Lung (tissue), 12 donors: ENCODE measurements around the gene KIAA0930. TPM values are rescaled to one million over a fixed set of nuclear protein-coding genes. Genes with fewer than 3 reads are reported as not detected.
"Not testable (repeated sequence)": the region's sequence is repeated elsewhere in the genome, so short reads cannot be mapped to it uniquely, and the experiment has no call there.

Source experiments
- ATAC-seq: fragments of 200-7000 bp; cut with Tn5 transposase; one replicate; pipeline ENCODE4 v1.9.1; 2020; ENCODE audit warnings: moderate number of reproducible peaks; ENCODE audit not compliant: insufficient read depth, low FRiP score
- DNase-seq, 3 donors: peaks; one replicate each; pipeline ENCODE4 v3.0.0-alpha.2; 2013 to 2017
- H3K27ac ChIP-seq, 2 donors: one replicate each; pipeline ENCODE4 v1.5.1; 2013; ENCODE audit warnings: mild to moderate bottlenecking in 2 of 2, moderate library complexity in 2 of 2, control low read depth in 1 of 2, inconsistent platforms in 1 of 2, low read depth in 1 of 2, low read length in 1 of 2
- H3K27me3 ChIP-seq, 3 donors: one replicate each; pipeline ENCODE4 v1.5.1; 2013; ENCODE audit warnings: low read length in 2 of 3; ENCODE audit not compliant: control insufficient read depth in 3 of 3, insufficient read depth in 3 of 3
- H3K36me3 ChIP-seq, 4 donors: one replicate each; pipeline ENCODE4 v1.5.1; 2013; ENCODE audit warnings: low read length in 4 of 4, mild to moderate bottlenecking in 1 of 4, moderate library complexity in 1 of 4; ENCODE audit not compliant: control insufficient read depth in 4 of 4, insufficient read depth in 4 of 4
- H3K4me1 ChIP-seq, 5 donors: one replicate each; pipeline ENCODE4 v1.5.1; 2013; ENCODE audit warnings: low read length in 5 of 5, mild to moderate bottlenecking in 2 of 5, moderate library complexity in 1 of 5; ENCODE audit not compliant: control insufficient read depth in 5 of 5, insufficient read depth in 5 of 5
- H3K4me3 ChIP-seq: one replicate; pipeline ENCODE4 v1.5.1; 2013; ENCODE audit warnings: mild to moderate bottlenecking, control low read depth, moderate library complexity
- H3K9ac ChIP-seq, 2 donors: one replicate each; pipeline ENCODE4 v1.5.1; 2013; ENCODE audit warnings: low read length in 2 of 2, control low read depth in 1 of 2; ENCODE audit not compliant: insufficient read depth in 1 of 2
- H3K9me3 ChIP-seq, 4 donors: one replicate each; pipeline ENCODE4 v1.5.1; 2013; ENCODE audit warnings: low read length in 3 of 4, mild to moderate bottlenecking in 1 of 4, moderate library complexity in 1 of 4; ENCODE audit not compliant: control insufficient read depth in 4 of 4, insufficient read depth in 3 of 4
- CTCF ChIP-seq: IDR thresholded peaks from 2 replicates; pipeline ENCODE4 v1.5.1; 2012; ENCODE audit warnings: mild to moderate bottlenecking; ENCODE audit errors: control extremely low read depth, extremely low read depth
- WGBS, 2 donors: extraction: QIAGEN DNeasy Blood & Tissue Kit; methylation state at CpG; one replicate each; pipeline ENCODE4 v1.1.7; 2013; 5-methylcytosine and 5-hydroxymethylcytosine counted together
- polyA plus RNA-seq, 2 donors: library from polyadenylated mRNA; stranded (reverse); fragments of 200-250 nt; gene quantifications; one replicate each; pipeline ENCODE4 v1.2.1, GENCODE V29; 2013
- total RNA-seq, 2 donors: library from RNA; depleted of rRNA in 1 of 2; stranded (reverse); fragments of >200 nt in 1 of 2; gene quantifications; one replicate each; pipeline ENCODE4 v1.2.1, GENCODE V29; 2014 to 2021
- donor health status: control.
- donor health status: control.
- donor health status: Bipolar disorder and iron deficiency.
- donor health status: healthy.
- donor health status: DM: yes; HTN: yes; CAD: no.

Gene KIAA0930
- total and polyA plus RNA-seq, 4 donors = 25.9 to 67.3 (median 57.3) TPM

GRCh38 chr22:45284705-45285262 lies 44.1 kb upstream of the KIAA0930 start, which contains the start of gene UPK3A:
Gene UPK3A (plus strand): TSS chr22:45284949. CDS start chr22:45285014, 65 bp downstream.
- ATAC-seq (peak; percentile 82), DNase-seq (peak in 2 of 3 donors; percentile 52 to 63)
- no peak for TF ChIP-seq CTCF
- H3K4me1 ChIP-seq = peaks cover 0 to 17% (median 3%) of the 10 kb centered on the region in 5 donors
- 6 to 10% methylated on average over 41 to 46 of the region's 46 CpGs for WGBS, 2 donors
- no peak within 1 kb of the TSS for H3K27ac ChIP-seq
- H3K36me3 ChIP-seq = no peaks in the 10 kb centered on the region
- no peaks in the 10 kb centered on the region for H3K9me3 ChIP-seq
- H3K27me3 ChIP-seq = peaks cover 0 to 4% (median 0%) of the 10 kb centered on the region in 3 donors
- H3K9ac ChIP-seq = no peak within 1 kb of the TSS
- H3K4me3 ChIP-seq = no peak within 1 kb of the TSS

- Histone ChIP-seq H3K9me3 (no peaks in the 10 kb centered on the region), H3K4me3 (no peak overlapping the region), H3K36me3 (no peaks in the 10 kb centered on the region), H3K9ac (no peak overlapping the region), H3K4me1 (peaks cover 0 to 17% (median 3%) of the 10 kb centered on the region in 5 donors), H3K27ac (no peak overlapping the region), H3K27me3 (peaks cover 0 to 4% (median 0%) of the 10 kb centered on the region in 3 donors)
- DNase-seq = no peak
- TF ChIP-seq CTCF = no peak
- no peak for ATAC-seq
- 76% methylated on average over 3 of the region's 3 CpGs for WGBS, 2 donors
Measured at GRCh38 chr22:45281010-45281409, 40.3 kb upstream of the KIAA0930 start.

GRCh38 chr22:45280587-45280980 lies 39.9 kb upstream of the KIAA0930 start:
- WGBS, 2 donors = 93% methylated on average over 3 of the region's 3 CpGs
- no peak overlapping the region for H3K9ac ChIP-seq
- DNase-seq = no peak
- H3K27me3 ChIP-seq = peaks cover 0 to 4% (median 0%) of the 10 kb centered on the region in 3 donors
- no peaks in the 10 kb centered on the region for H3K9me3 ChIP-seq
- TF ChIP-seq CTCF = no peak
- H3K4me1 ChIP-seq = peaks cover 0 to 15% (median 3%) of the 10 kb centered on the region in 5 donors
- no peaks in the 10 kb centered on the region for H3K36me3 ChIP-seq
- no peak overlapping the region for H3K27ac ChIP-seq
- no peak for ATAC-seq
- H3K4me3 ChIP-seq = no peak overlapping the region

- WGBS, 2 donors = 88 to 96% methylated on average over 8 to 9 of the region's 9 CpGs
- H3K9ac ChIP-seq = no peak overlapping the region
- no peak overlapping the region for H3K4me3 ChIP-seq
- no peaks in the 10 kb centered on the region for H3K9me3 ChIP-seq
- no peak overlapping the region for H3K27ac ChIP-seq
- no peaks in the 10 kb centered on the region for H3K36me3 ChIP-seq
- peaks cover 0 to 5% (median 0%) of the 10 kb centered on the region in 5 donors for H3K4me1 ChIP-seq
- DNase-seq = no peak
- H3K27me3 ChIP-seq = no peaks in the 10 kb centered on the region
- no peak for TF ChIP-seq CTCF
- no peak for ATAC-seq
Measured at GRCh38 chr22:45278125-45278524, 37.4 kb upstream of the KIAA0930 start.

GRCh38 chr22:45277720-45278119 lies 37.0 kb upstream of the KIAA0930 start:
- WGBS, 2 donors = 86 to 88% methylated on average over 7 of the region's 7 CpGs
- H3K9ac ChIP-seq, H3K4me1 ChIP-seq: not testable (repeated sequence)

More at GRCh38 chr22:45277720-45278119, 37.0 kb upstream of the KIAA0930 start:
- not testable (repeated sequence) for H3K9me3 ChIP-seq, H3K27me3 ChIP-seq, H3K36me3 ChIP-seq, ATAC-seq, H3K27ac ChIP-seq, DNase-seq, H3K4me3 ChIP-seq
